Liver (tissue), 9 donors: ENCODE results near the gene DCLK3. TPM values are rescaled to one million over a fixed set of nuclear protein-coding genes. Genes with fewer than 3 reads are reported as not detected.

ENCODE experiments used
- DNase-seq: peaks from one replicate; pipeline ENCODE4 v3.0.0-alpha.2; 2017; ENCODE audit warnings: low spot score
- H3K27ac ChIP-seq, 2 donors: one replicate each; pipeline ENCODE4 v1.7.0; 2013; ENCODE audit warnings: inconsistent platforms in 2 of 2, low read length in 2 of 2, control low read depth in 1 of 2, low read depth in 1 of 2, mild to moderate bottlenecking in 1 of 2
- H3K27me3 ChIP-seq, 4 donors: one replicate each; pipeline versions ENCODE4 v1.6.1 to v1.7.0; 2013; ENCODE audit warnings: low read length in 3 of 4, inconsistent platforms in 1 of 4, mild to moderate bottlenecking in 1 of 4, moderate library complexity in 1 of 4; ENCODE audit not compliant: control insufficient read depth in 4 of 4, insufficient read depth in 4 of 4
- H3K36me3 ChIP-seq, 4 donors: one replicate each; pipeline versions ENCODE4 v1.6.1 to v1.7.0; 2013; ENCODE audit warnings: low read length in 3 of 4, mild to moderate bottlenecking in 3 of 4, low read depth in 1 of 4, moderate library complexity in 1 of 4; ENCODE audit not compliant: control insufficient read depth in 4 of 4, insufficient read depth in 3 of 4
- H3K4me1 ChIP-seq, 4 donors: one replicate each; pipeline versions ENCODE4 v1.6.1 to v1.7.0; 2013; ENCODE audit warnings: low read length in 3 of 4, mild to moderate bottlenecking in 3 of 4, moderate library complexity in 1 of 4; ENCODE audit not compliant: control insufficient read depth in 4 of 4, insufficient read depth in 4 of 4
- H3K4me3 ChIP-seq, 3 donors: one replicate each; pipeline versions ENCODE4 v1.6.1 to v1.7.0; 2013; ENCODE audit warnings: low read length in 3 of 3, control low read depth in 1 of 3, low read depth in 1 of 3, mild to moderate bottlenecking in 1 of 3
- H3K9ac ChIP-seq, 2 donors: one replicate each; pipeline ENCODE4 v1.7.0; 2013; ENCODE audit warnings: low read length in 2 of 2, mild to moderate bottlenecking in 2 of 2, moderate library complexity in 2 of 2, control low read depth in 1 of 2, low read depth in 1 of 2
- H3K9me3 ChIP-seq, 4 donors: one replicate each; pipeline versions ENCODE4 v1.6.1 to v1.7.0; 2013; ENCODE audit warnings: low read length in 3 of 4; ENCODE audit not compliant: control insufficient read depth in 4 of 4
- EGR1 ChIP-seq, 2 donors: IDR thresholded peaks; 2 replicates each; pipeline ENCODE4 v1.6.1; 2016 to 2018; ENCODE audit warnings: antibody characterized with exemption in 2 of 2, low read depth in 2 of 2
- FOXA1 ChIP-seq: IDR thresholded peaks from 2 replicates; pipeline ENCODE4 v1.6.1; 2016; ENCODE audit warnings: antibody characterized with exemption
- FOXA2 ChIP-seq: IDR thresholded peaks from 2 replicates; pipeline ENCODE4 v1.6.1; 2016; ENCODE audit warnings: antibody characterized with exemption
- GABPA ChIP-seq, 2 donors: IDR thresholded peaks in 1 of 2; conservative IDR thresholded peaks in 1 of 2; 2 replicates each; pipeline ENCODE4 v1.6.1; 2016; ENCODE audit warnings: antibody characterized with exemption in 2 of 2, mild to moderate bottlenecking in 1 of 2, moderate library complexity in 1 of 2
- HNF4A ChIP-seq, 2 donors: conservative IDR thresholded peaks; 2 replicates each; pipeline ENCODE4 v1.6.1; 2016; ENCODE audit warnings: antibody characterized with exemption in 2 of 2, mild to moderate bottlenecking in 2 of 2
- HNF4G ChIP-seq: IDR thresholded peaks from 2 replicates; pipeline ENCODE4 v1.6.1; 2016; ENCODE audit warnings: antibody characterized with exemption
- JUND ChIP-seq, 2 donors: IDR thresholded peaks; 2 replicates each; pipeline ENCODE4 v1.6.1; 2016; ENCODE audit warnings: antibody characterized with exemption in 2 of 2
- NR2F2 ChIP-seq: IDR thresholded peaks from 2 replicates; pipeline ENCODE4 v1.6.1; 2016; ENCODE audit warnings: antibody characterized with exemption
- RAD21 ChIP-seq, 2 donors: IDR thresholded peaks; 2 replicates each; pipeline ENCODE4 v1.6.1; 2016; ENCODE audit warnings: antibody characterized with exemption in 2 of 2, mild to moderate bottlenecking in 2 of 2
- RXRA ChIP-seq, 2 donors: IDR thresholded peaks; 2 replicates each; pipeline ENCODE4 v1.6.1; 2017 to 2018; ENCODE audit warnings: antibody characterized with exemption in 2 of 2, mild to moderate bottlenecking in 1 of 2
- SP1 ChIP-seq: IDR thresholded peaks from 2 replicates; pipeline ENCODE4 v1.6.1; 2018; ENCODE audit warnings: antibody characterized with exemption, mild to moderate bottlenecking
- TAF1 ChIP-seq: conservative IDR thresholded peaks from 2 replicates; pipeline ENCODE4 v1.6.1; 2016; ENCODE audit warnings: antibody characterized with exemption, mild to moderate bottlenecking
- YY1 ChIP-seq: IDR thresholded peaks from 2 replicates; pipeline ENCODE4 v1.6.1; 2016; ENCODE audit warnings: antibody characterized with exemption, mild to moderate bottlenecking
- WGBS: extraction: QIAGEN DNeasy Blood & Tissue Kit; methylation state at CpG from one replicate; pipeline ENCODE4 v1.1.7; 2013; 5-methylcytosine and 5-hydroxymethylcytosine counted together
- polyA plus RNA-seq, 2 donors: library from polyadenylated mRNA; stranded (reverse) in 1 of 2; unstranded in 1 of 2; fragments of 200-250 nt in 1 of 2; fragments of >200 nt in 1 of 2; fragmentation: Nextera tagmentation in 1 of 2; extraction: Ambion mirVana in 1 of 2; gene quantifications; one replicate each; pipeline versions ENCODE4 v1.2.1 to v1.2.3, GENCODE V29; 2013 to 2015
- total RNA-seq, 2 donors: library from RNA; depleted of rRNA; stranded (reverse); fragments of >200 nt; gene quantifications; one replicate each; pipeline ENCODE4 v1.2.3, GENCODE V29; 2014
- TF ChIP-seq, protein P1 (sequence below): IDR thresholded peaks from 2 replicates; pipeline ENCODE4 v1.6.1; 2016; ENCODE audit warnings: antibody characterized with exemption, mild to moderate bottlenecking
- TF ChIP-seq, protein P2 (sequence below): IDR thresholded peaks from 2 replicates; pipeline ENCODE4 v1.6.1; 2016; ENCODE audit warnings: antibody characterized with exemption
- TF ChIP-seq, protein P3 (sequence below): IDR thresholded peaks from 2 replicates; pipeline ENCODE4 v1.6.1; 2016; ENCODE audit warnings: antibody characterized with exemption
- TF ChIP-seq, protein P4 (sequence below): IDR thresholded peaks from 2 replicates; pipeline ENCODE4 v1.6.1; 2016; ENCODE audit warnings: antibody characterized with exemption
- donor health status: healthy.
- donor health status: healthy.
- donor health status: healthy.
- donor health status: healthy.
- donor health status: healthy.

The DCLK3 gene
- total and polyA plus RNA-seq, 4 donors, result 0.01 to 0.14 (median 0.07) TPM

DNA sequence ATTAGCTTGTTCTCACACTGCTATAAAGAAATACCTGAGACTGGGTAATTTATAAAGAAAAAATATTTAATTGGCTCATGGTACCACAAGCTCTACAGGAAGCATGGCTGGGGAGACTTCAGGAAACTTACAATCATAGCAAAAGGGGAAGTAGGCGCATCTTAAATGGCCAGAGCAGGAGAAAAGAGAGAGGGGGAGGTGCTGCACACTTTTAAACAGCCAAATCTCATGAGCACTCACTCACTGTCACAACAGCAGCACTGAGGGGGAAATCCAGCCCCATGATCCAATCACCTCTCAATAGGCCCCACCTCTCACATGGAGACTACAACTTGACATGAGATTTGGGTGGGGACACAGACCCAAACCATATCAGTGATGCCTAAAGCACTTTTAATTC is 82.5 kb downstream of the DCLK3 start (continued):
- TF ChIP-seq, protein P1, sequence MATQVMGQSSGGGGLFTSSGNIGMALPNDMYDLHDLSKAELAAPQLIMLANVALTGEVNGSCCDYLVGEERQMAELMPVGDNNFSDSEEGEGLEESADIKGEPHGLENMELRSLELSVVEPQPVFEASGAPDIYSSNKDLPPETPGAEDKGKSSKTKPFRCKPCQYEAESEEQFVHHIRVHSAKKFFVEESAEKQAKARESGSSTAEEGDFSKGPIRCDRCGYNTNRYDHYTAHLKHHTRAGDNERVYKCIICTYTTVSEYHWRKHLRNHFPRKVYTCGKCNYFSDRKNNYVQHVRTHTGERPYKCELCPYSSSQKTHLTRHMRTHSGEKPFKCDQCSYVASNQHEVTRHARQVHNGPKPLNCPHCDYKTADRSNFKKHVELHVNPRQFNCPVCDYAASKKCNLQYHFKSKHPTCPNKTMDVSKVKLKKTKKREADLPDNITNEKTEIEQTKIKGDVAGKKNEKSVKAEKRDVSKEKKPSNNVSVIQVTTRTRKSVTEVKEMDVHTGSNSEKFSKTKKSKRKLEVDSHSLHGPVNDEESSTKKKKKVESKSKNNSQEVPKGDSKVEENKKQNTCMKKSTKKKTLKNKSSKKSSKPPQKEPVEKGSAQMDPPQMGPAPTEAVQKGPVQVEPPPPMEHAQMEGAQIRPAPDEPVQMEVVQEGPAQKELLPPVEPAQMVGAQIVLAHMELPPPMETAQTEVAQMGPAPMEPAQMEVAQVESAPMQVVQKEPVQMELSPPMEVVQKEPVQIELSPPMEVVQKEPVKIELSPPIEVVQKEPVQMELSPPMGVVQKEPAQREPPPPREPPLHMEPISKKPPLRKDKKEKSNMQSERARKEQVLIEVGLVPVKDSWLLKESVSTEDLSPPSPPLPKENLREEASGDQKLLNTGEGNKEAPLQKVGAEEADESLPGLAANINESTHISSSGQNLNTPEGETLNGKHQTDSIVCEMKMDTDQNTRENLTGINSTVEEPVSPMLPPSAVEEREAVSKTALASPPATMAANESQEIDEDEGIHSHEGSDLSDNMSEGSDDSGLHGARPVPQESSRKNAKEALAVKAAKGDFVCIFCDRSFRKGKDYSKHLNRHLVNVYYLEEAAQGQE, result no peak
- TF ChIP-seq EGR1 (IDR thresholded peaks at IDR 0.05; ENCODE audit: low read depth in 2 of 2), result no peak
- no peak for TF ChIP-seq HNF4G
- TF ChIP-seq, protein P2, sequence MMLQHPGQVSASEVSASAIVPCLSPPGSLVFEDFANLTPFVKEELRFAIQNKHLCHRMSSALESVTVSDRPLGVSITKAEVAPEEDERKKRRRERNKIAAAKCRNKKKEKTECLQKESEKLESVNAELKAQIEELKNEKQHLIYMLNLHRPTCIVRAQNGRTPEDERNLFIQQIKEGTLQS, result no peak
- no peak for TF ChIP-seq JUND (IDR thresholded peaks at IDR 0.05)

- H3K27ac ChIP-seq, result no peak overlapping the region
- TF ChIP-seq, protein P1, result no peak
- TF ChIP-seq FOXA2 (no peak), RXRA (IDR thresholded peaks at IDR 0.05) (no peak), HNF4A (conservative IDR thresholded peaks at IDR 0.05) (no peak), HNF4G (no peak), SP1 (no peak), FOXA1 (no peak), EGR1 (IDR thresholded peaks at IDR 0.05; ENCODE audit: low read depth in 2 of 2) (no peak), GABPA (IDR thresholded peaks at IDR 0.05 in 1 of 2, conservative IDR thresholded peaks at IDR 0.05 in 1 of 2) (no peak), NR2F2 (no peak), JUND (IDR thresholded peaks at IDR 0.05) (no peak), TAF1 (no peak), YY1 (no peak), RAD21 (IDR thresholded peaks at IDR 0.05) (no peak)
- TF ChIP-seq, protein P3, sequence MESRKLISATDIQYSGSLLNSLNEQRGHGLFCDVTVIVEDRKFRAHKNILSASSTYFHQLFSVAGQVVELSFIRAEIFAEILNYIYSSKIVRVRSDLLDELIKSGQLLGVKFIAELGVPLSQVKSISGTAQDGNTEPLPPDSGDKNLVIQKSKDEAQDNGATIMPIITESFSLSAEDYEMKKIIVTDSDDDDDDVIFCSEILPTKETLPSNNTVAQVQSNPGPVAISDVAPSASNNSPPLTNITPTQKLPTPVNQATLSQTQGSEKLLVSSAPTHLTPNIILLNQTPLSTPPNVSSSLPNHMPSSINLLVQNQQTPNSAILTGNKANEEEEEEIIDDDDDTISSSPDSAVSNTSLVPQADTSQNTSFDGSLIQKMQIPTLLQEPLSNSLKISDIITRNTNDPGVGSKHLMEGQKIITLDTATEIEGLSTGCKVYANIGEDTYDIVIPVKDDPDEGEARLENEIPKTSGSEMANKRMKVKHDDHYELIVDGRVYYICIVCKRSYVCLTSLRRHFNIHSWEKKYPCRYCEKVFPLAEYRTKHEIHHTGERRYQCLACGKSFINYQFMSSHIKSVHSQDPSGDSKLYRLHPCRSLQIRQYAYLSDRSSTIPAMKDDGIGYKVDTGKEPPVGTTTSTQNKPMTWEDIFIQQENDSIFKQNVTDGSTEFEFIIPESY, result no peak
- TF ChIP-seq, protein P4, sequence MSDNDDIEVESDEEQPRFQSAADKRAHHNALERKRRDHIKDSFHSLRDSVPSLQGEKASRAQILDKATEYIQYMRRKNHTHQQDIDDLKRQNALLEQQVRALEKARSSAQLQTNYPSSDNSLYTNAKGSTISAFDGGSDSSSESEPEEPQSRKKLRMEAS, result no peak
- TF ChIP-seq, protein P2, result no peak
- H3K9me3 ChIP-seq, result peaks cover 0 to 3% (median 0%) of the 10 kb centered on the region in 4 donors
- H3K4me3 ChIP-seq, result no peak overlapping the region
- WGBS, result 52% methylated on average over 3 of the region's 3 CpGs
- no peaks in the 10 kb centered on the region for H3K4me1 ChIP-seq
- no peak for DNase-seq
- H3K9ac ChIP-seq, result no peak overlapping the region
- H3K36me3 ChIP-seq, result no peaks in the 10 kb centered on the region
- no peaks in the 10 kb centered on the region for H3K27me3 ChIP-seq
Measured at GRCh38 chr3:36680952-36681351, 83.4 kb downstream of the DCLK3 start.
